Measurements from ENCODE around the gene AK9.
A peak's percentile ranks its signal among the peaks of the same experiment; 100 is the strongest.

Gene AK9

DNA sequence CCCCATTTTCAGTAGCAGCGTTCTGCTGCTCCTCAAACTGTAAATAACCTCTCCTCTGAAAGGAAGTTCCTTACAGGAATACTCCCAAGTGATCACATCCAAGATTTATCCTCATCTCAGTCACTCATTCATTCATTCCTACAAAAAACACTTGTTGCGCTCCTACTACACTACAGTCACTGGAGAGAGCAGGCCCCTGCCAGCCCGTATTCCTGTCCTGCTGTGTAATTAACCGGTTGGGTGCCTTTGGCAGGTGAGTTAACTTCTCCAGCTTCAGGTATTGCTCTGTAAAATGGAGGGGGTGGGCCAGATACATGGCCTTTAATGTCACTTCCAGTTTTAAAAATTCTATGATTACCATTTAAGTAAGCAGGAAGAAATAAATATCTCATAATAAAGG, 192.9 kb downstream of the AK9 start:
- TF ChIP-seq CTCF (conservative IDR thresholded peaks at IDR 0.05; ENCODE audit: low read length): no peak
- no peak for DNase-seq (ENCODE audit: low read depth)

GRCh38 chr6:109496036-109496772, 194.8 kb downstream of the AK9 start:
- peak; percentile 40 for DNase-seq (ENCODE audit: low read depth)
- H3K4me3 ChIP-seq (ENCODE audit: low read length): no peak overlapping the region
- TF ChIP-seq CTCF (conservative IDR thresholded peaks at IDR 0.05; ENCODE audit: low read length): no peak

More for the DNA sequence above, 192.9 kb downstream of the AK9 start:
- no peak overlapping the region for H3K4me3 ChIP-seq (ENCODE audit: low read length)

DNA sequence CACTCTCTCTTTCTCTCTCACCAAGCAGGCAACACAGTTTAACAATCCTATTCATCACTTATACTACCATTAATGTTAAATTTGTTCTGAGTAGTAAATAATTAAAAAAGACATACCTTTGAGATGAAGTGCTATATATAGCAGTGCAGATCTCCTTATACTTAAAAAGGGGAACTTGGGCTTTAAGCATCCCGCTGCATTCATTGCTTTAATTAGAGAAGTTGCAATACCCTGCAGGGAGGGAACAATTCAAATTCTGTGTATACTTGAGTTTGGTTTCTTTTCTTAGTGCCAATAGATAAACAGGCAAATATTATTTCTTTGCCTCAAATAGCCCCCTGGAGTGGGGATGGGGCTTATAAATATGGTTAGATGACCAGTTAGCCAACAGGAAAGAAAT, 197.1 kb downstream of the AK9 start:
- no peak for TF ChIP-seq CTCF (conservative IDR thresholded peaks at IDR 0.05; ENCODE audit: low read length)
- no peak for DNase-seq (ENCODE audit: low read depth)
- no peak overlapping the region for H3K4me3 ChIP-seq (ENCODE audit: low read length)

GRCh38 chr6:109491207-109491938, 199.6 kb downstream of the AK9 start:
- TF ChIP-seq CTCF (conservative IDR thresholded peaks at IDR 0.05; ENCODE audit: low read length): no peak
- no peak for DNase-seq (ENCODE audit: low read depth)
- H3K4me3 ChIP-seq (ENCODE audit: low read length): no peak overlapping the region

- no peak for DNase-seq (ENCODE audit: low read depth)
- no peak overlapping the region for H3K4me3 ChIP-seq (ENCODE audit: low read length)
- no peak for TF ChIP-seq CTCF (conservative IDR thresholded peaks at IDR 0.05; ENCODE audit: low read length)
Measured at GRCh38 chr6:109490713-109491112, 200.3 kb downstream of the AK9 start.

GRCh38 chr6:109488001-109488400, 203.0 kb downstream of the AK9 start:
- DNase-seq (ENCODE audit: low read depth): no peak
- no peak for TF ChIP-seq CTCF (conservative IDR thresholded peaks at IDR 0.05; ENCODE audit: low read length)

GRCh38 chr6:109486068-109486467, 204.9 kb downstream of the AK9 start:
- DNase-seq (ENCODE audit: low read depth): no peak
- TF ChIP-seq CTCF (conservative IDR thresholded peaks at IDR 0.05; ENCODE audit: low read length): no peak
- no peak overlapping the region for H3K4me3 ChIP-seq (ENCODE audit: low read length)

More at GRCh38 chr6:109488001-109488400, 203.0 kb downstream of the AK9 start:
- H3K4me3 ChIP-seq (ENCODE audit: low read length): no peak overlapping the region
